ENCODE measurements around the gene C14orf132.

Gene C14orf132

GRCh38 chr14:96100161-96101064 lies 61.3 kb downstream of the C14orf132 start:
- DNase-seq = peak; percentile 55

GRCh38 chr14:96102081-96102856 lies 63.1 kb downstream of the C14orf132 start:
- DNase-seq = no peak

DNA sequence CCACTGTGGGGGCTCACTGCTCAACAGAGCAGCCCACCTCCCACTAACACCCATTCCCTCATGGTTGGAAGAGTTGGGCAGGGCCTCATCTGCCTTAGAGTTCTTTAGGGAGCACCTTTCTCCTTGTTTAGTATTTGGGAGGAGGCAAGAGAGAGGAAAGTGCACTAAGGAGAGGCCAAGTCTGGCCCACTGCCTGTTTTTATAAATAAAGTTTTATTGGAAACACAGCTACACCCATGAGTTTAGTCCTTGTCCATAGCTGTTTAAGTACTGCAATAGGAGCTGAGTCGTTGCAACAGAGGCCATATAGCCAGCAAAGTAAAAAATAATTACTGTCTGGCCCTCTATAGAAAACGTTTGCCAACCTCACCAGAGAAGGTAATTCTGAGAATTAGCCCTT lies 63.9 kb downstream of the C14orf132 start:
- DNase-seq = no peak

DNA sequence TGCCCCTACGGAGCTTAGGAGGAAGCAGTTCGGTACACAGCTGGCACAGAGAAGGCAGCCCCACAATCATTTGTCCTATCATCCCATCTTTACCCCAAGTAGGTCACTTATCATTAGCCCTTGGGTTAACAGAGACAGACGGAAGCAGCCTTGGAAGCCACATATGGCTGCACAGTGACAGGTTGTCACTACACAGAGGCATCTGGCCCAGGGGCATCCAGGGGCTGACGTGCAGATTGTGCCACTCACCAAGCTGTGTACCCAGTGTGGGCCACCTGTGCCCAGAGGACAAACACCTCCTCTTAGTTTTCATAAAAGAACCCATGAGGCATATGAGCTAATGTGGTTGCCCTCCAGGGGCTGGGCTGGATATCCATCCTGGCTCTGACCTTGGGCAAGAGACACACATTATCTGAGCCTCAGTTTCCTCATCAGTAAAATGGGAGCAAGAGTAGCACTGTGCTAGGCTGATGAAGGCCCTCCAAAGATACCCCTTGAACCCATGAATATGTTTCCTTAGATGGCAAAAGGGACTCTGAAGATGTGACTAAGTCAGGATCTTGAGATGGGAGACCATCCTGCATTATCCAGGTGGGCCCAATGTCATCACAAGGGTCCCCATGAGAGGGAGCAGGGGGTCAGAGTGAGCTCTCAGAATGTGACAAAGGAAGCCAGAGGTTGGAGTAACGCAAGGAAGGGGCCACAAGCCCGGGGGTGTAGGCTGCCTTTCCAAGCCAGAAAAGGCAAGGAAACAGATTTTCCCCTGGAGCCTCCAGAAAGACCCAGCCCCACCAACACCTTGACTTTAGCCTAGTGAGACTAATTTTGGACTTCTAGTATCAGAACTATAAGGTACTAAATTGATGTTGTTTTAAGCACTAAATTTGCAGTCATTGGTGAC lies 64.6 kb downstream of the C14orf132 start:
- no peak for DNase-seq

DNA sequence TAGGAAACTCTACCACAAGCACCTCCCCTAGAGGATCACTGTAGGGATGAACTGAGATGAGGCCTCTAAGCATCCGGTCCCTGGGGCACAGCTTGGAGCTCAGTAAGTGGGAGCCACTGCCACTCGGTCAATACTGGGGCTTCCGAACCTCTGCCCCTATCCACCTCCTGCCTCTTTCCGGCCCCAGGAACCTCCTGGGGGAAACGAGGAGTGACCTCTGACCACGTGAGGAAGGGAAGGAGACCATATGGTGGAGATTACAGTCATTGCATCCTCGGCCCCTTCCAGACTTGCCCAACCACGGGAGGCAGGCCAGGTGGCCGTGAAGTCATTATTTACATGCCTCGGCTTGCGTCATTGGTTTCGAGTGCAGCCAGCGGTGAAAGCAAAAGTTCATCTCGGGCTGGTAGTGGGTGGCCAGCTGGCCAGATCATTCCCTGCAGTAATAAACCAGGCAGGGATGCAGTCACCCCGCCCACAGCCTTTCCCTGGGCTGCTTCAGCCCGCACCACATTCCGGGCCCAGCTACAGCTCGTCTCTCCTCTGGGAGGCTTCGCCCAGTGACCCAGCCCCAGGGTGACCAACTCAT lies 65.4 kb downstream of the C14orf132 start:
- DNase-seq = no peak

- no peak for DNase-seq
These were observed 66.1 kb downstream of the C14orf132 start for GRCh38 chr14:96105089-96105925.

DNA sequence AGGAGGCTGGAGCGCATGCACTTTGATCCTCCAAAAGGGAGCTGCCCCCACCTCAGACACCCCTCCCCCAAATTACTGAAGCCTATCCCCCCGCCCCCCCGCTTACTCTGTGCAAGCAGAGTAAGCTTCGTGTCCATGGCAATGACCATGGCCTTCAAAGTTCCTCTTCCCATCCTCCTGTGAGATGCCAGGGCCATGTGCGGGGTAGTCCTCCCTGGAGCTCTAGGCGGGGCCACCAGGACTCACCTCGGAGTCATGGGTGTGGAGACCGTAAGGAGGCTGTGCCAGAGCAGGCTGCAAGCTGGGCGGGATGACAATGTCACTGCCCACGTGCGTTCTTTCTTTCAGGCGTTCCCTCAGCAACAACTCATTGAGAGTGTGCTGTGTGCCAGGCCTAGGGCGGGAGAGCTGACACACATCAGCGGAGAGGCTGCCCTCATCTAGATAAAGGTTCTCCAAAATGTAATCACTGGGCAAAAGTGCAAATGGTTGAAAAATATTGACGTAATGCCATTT lies 66.8 kb downstream of the C14orf132 start:
- DNase-seq = no peak

- no peak for DNase-seq
These were observed 67.7 kb downstream of the C14orf132 start for GRCh38 chr14:96106891-96107290.

- no peak for DNase-seq
These were observed 69.1 kb downstream of the C14orf132 start for GRCh38 chr14:96108061-96108795.

DNA sequence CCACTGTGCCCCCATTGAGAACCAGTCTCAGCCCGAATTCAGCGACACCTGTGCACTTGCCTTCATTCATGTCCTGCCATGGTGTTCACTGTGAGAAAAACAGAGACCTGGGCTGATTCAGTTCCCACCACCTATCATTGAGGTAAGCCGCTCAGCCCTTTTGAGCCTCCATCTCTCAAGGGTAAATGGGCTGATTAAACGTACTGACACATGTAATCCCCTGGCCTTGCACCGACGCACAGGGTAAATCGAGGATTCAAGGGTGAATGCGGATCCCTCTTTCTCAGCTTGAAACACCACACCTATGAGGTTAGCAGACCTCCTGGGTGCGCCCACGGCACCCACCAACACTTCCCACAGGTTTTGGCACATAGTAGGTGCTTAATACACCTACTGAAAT lies 69.7 kb downstream of the C14orf132 start:
- DNase-seq = no peak

DNA sequence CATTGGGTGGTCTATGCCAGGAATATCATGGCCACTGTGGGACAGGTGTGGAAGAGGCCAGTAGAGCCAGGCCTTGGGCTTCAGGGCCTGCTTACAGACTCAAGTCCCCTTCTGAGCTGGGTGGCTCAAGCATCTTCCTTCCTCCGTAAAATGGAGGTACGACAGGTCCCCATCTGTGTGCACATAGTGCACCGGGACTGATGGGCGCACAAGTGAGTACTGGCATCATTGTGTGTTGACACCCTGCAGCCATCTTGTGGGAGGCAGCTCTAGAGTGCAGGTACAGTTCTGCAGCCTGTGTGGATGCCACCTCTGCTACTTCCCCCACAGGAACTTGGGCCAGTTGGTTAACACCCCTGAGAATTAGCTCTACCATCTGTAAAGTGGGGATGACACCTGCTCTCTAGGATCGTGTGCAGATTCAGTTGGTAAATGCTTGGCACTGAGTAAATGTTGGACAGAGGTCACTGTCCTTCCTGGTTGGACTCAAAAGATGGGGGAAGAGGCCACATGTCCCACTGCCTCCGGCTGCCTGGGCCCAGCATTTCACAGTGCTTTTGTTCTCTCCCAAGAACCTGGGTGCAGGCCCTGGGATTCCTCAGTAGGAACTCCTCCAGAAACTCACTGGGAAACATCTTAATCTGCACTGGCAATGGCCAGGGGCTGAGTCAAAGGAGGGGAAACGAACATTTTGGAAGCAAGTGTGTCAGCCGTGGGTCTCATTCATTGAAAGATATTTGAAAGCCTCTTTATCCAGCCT lies 70.6 kb downstream of the C14orf132 start:
- DNase-seq = no peak

DNA sequence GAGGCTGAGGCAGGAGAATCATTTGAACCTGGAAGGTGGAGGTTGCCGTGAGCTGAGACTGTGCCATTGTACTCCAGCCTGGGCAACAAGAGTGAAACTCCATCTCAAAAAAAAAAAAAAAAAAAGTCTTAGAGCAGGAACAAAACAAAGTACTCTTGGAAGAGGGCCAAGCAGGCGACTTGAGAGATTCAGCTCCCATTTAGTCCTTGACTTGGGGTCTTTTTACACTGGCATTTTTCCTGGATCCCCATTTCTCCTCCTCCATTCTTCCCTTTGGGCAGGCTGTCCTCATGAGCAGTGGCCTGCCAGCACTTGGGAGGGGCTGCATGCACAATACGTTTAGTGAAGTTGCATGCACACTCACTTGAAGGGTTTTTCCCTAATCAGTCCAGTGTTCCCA lies 72.9 kb downstream of the C14orf132 start:
- no peak for DNase-seq

GRCh38 chr14:96114002-96114401 lies 74.8 kb downstream of the C14orf132 start:
- no peak for DNase-seq

DNA sequence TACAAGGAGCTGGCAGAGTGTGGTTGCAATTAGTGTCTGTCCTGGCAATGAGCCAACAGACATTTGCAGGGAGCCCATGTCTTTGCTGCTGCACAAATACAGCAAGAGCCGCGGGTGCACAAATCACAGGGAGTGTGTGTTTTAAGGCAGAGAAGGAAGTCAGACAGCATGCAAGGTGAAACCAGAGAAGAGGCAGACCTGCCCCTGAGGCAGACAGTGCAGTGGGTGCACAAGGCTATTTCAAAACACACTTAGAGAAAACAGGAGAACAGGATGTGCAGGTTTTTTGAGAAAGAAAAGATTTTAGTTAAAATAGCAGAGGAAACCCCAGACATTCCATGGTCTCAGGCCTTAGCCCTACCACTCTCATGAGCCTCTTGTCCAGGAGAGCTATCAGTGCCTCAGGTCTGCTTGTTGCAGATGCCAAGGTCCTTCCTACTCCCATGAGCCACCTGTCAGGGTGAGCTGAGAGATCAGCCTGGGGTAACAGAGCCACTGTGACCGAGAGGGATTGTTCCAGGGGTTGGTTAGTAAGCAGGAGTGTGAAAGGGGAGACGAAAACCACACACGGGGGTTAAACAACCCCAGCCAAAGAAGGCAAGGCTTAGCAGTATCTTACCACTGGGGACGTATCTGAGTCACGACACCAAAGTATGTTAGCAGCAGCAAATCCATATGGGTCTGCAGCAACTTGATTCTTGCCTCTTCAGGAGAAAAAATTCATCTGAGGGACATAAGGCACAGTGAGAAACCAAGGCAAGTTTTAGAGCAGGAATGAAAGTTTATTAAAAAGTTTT lies 78.1 kb downstream of the C14orf132 start:
- no peak for DNase-seq

GRCh38 chr14:96117960-96118359 lies 78.8 kb downstream of the C14orf132 start:
- no peak for DNase-seq

- no peak for DNase-seq
These were observed 79.2 kb downstream of the C14orf132 start for GRCh38 chr14:96118391-96118790.

DNA sequence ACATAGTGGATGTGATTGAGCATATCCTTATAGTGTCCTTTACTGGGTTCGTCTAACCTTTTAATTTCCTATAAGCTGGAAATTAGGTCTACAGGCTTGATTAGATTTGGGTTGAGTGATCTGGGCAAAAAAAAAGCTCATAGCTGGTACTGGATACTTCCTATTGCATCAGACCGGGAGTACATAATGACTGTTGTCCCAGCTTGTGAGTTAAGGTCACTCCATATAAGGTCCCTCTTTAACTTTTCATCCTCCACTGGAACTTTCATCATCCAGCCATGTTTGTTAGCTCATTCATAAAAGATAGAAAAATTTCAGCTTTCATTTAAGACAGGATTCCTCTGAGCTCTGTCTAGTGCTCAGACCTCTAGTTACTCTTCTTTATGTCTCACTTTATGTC lies 80.8 kb downstream of the C14orf132 start:
- DNase-seq = no peak

DNA sequence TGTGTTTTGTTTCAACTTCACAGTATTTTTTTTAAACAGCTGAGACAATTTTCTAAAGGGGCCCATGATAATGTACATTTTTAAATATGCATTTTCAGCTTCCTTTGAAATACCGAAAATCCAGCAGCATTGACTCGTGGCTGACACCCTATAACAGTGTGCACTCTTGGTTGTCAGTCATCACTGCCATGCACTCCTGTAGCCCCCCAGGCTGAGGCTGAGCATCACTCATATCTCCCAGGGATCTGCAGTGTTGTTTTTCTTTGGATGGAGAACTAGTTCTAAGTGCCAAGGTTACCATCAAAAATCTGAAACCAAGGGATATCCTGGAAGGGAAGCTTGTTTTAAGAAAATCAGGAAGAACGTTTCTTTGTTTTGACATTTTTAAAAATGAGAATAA lies 81.2 kb downstream of the C14orf132 start:
- DNase-seq = no peak

GRCh38 chr14:96120941-96121340 lies 81.8 kb downstream of the C14orf132 start:
- DNase-seq = no peak

All from central memory CD4-positive, alpha-beta T cell (primary cell).